Measurements from ENCODE around the gene TDO2.
"Not testable (repeated sequence)": the region's sequence is repeated elsewhere in the genome, so short reads cannot be mapped to it uniquely, and the experiment has no call there.

Gene TDO2

DNA sequence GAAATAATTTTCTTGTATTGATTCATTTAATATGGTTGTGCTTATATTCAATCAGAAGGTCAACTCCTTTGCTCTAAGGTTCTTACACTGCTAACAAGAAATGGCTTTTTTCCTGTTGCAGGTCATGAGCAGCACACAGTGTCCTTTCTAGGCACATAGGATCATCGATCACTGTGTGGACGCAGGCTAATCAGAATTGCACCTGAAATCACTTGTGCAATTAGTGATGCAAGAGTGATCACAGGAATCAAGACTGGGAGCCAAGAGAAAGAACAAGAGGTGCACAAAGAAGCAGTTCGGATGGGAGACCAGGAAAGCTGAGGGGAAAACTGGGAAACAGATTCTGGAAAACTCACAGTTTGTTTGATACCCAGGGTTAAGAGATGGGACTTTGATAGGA, 21.1 kb downstream of the TDO2 start:
- Mint-ChIP-seq H3K4me3 (no peak overlapping the region), H3K27ac (no peak overlapping the region), H3K9me3 (peaks cover 6% of the 10 kb centered on the region), H3K36me3 (ENCODE audit: low read depth) (peaks cover 7% of the 10 kb centered on the region), H3K4me1 (no peaks in the 10 kb centered on the region), H3K27me3 (ENCODE audit: low read depth) (no peaks in the 10 kb centered on the region)
- TF ChIP-seq, protein P1, sequence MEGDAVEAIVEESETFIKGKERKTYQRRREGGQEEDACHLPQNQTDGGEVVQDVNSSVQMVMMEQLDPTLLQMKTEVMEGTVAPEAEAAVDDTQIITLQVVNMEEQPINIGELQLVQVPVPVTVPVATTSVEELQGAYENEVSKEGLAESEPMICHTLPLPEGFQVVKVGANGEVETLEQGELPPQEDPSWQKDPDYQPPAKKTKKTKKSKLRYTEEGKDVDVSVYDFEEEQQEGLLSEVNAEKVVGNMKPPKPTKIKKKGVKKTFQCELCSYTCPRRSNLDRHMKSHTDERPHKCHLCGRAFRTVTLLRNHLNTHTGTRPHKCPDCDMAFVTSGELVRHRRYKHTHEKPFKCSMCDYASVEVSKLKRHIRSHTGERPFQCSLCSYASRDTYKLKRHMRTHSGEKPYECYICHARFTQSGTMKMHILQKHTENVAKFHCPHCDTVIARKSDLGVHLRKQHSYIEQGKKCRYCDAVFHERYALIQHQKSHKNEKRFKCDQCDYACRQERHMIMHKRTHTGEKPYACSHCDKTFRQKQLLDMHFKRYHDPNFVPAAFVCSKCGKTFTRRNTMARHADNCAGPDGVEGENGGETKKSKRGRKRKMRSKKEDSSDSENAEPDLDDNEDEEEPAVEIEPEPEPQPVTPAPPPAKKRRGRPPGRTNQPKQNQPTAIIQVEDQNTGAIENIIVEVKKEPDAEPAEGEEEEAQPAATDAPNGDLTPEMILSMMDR (IDR thresholded peaks at IDR 0.05; ENCODE audit: unreplicated experiment in 3 of 3) = no peak

DNA sequence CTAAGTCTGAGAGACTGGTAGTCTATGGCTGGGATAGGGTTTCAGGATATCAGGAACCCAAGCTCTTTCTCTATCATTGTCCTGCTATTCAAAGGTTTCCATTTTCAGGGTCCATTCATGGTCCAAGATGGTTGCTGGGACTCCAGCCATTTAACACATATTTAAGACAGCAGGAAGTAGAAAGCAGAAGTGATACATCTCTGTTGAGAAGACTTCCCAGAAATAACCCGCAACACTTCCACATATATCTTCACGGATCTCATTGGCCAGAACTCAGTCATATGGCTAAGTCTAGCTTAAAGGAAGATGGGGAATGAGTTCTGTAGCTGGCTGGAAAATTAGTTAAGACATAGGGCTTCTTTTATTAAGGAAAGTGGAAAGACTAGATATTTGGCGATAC, 26.3 kb downstream of the TDO2 start:
- Mint-ChIP-seq H3K36me3 (ENCODE audit: low read depth) (peaks cover 16% of the 10 kb centered on the region), H3K27me3 (ENCODE audit: low read depth) (no peaks in the 10 kb centered on the region), H3K27ac (no peak overlapping the region), H3K4me3 (no peak overlapping the region), H3K4me1 (no peaks in the 10 kb centered on the region), H3K9me3 (peaks cover 19% of the 10 kb centered on the region)
- TF ChIP-seq, protein P1 (IDR thresholded peaks at IDR 0.05; ENCODE audit: unreplicated experiment in 3 of 3) = no peak

GRCh38 chr4:155930330-155930729, 26.8 kb downstream of the TDO2 start:
- Mint-ChIP-seq H3K36me3 (ENCODE audit: low read depth) (peaks cover 16% of the 10 kb centered on the region), H3K9me3 (peaks cover 23% of the 10 kb centered on the region), H3K27ac (no peak overlapping the region), H3K27me3 (ENCODE audit: low read depth) (no peaks in the 10 kb centered on the region), H3K4me3 (no peak overlapping the region), H3K4me1 (peaks cover 2% of the 10 kb centered on the region)
- TF ChIP-seq, protein P1 (IDR thresholded peaks at IDR 0.05; ENCODE audit: unreplicated experiment in 3 of 3) = no peak

GRCh38 chr4:155931634-155932033, 28.1 kb downstream of the TDO2 start:
- Mint-ChIP-seq H3K27ac (no peak overlapping the region), H3K9me3 (peaks cover 25% of the 10 kb centered on the region), H3K27me3 (ENCODE audit: low read depth) (no peaks in the 10 kb centered on the region), H3K36me3 (ENCODE audit: low read depth) (peaks cover 16% of the 10 kb centered on the region), H3K4me1 (peaks cover 8% of the 10 kb centered on the region), H3K4me3 (no peak overlapping the region)
- TF ChIP-seq, protein P1 (IDR thresholded peaks at IDR 0.05; ENCODE audit: unreplicated experiment in 3 of 3) = no peak

- Mint-ChIP-seq H3K9me3 (peaks cover 19% of the 10 kb centered on the region), H3K4me1 (peaks cover 10% of the 10 kb centered on the region)
- not testable (repeated sequence) for H3K27me3 Mint-ChIP-seq (ENCODE audit: low read depth); H3K27ac Mint-ChIP-seq; H3K36me3 Mint-ChIP-seq (ENCODE audit: low read depth); H3K4me3 Mint-ChIP-seq
These were observed 31.1 kb downstream of the TDO2 start for GRCh38 chr4:155934634-155935033.

- Mint-ChIP-seq H3K4me1 (peaks cover 10% of the 10 kb centered on the region), H3K9me3 (peaks cover 17% of the 10 kb centered on the region), H3K27ac (peak overlapping the region; percentile 5 to 52 (median 36)), H3K27me3 (ENCODE audit: low read depth) (no peaks in the 10 kb centered on the region), H3K36me3 (ENCODE audit: low read depth) (peaks cover 5% of the 10 kb centered on the region), H3K4me3 (no peak overlapping the region)
- TF ChIP-seq, protein P1 (IDR thresholded peaks at IDR 0.05; ENCODE audit: unreplicated experiment in 3 of 3) = no peak
These were observed 32.0 kb downstream of the TDO2 start for GRCh38 chr4:155935389-155935986.

All from nephron (organoid).